Astrocyte of the cerebellum (primary cell): ENCODE data around the gene NRSN1.

ENCODE experiments used
- DNase-seq: peaks from one replicate; pipeline ENCODE4 v3.0.0-alpha.2; 2011; ENCODE audit warnings: low read depth
- H3K4me3 ChIP-seq: 2 replicates; pipeline ENCODE4 v1.5.1; 2011; ENCODE audit warnings: mild to moderate bottlenecking, low read depth, low read length, moderate library complexity
- CTCF ChIP-seq: IDR thresholded peaks from 2 replicates; pipeline ENCODE4 v1.5.1; 2012; ENCODE audit warnings: low read length, low read depth, moderate library complexity, mild to moderate bottlenecking; ENCODE audit errors: missing control alignments
- in situ Hi-C: cut with HindIII; loops from 2 replicates; pipeline ENCODE4 v1.10.0; 2017; ENCODE audit warnings: low sequenced_read_pairs

Gene NRSN1

GRCh38 chr6:24149836-24150235, 23.8 kb downstream of the NRSN1 start:
- TF ChIP-seq CTCF: no peak
- no peak overlapping the region for H3K4me3 ChIP-seq
- DNase-seq: no peak
- in situ Hi-C loops: no loop called here

- DNase-seq: no peak
- no peak for TF ChIP-seq CTCF
- H3K4me3 ChIP-seq: no peak overlapping the region
- in situ Hi-C loops: no loop called here
Observed at GRCh38 chr6:24152014-24152413, 26.0 kb downstream of the NRSN1 start.

- peak; percentile 8 for DNase-seq
- in situ Hi-C loops: no loop called here
- no peak for TF ChIP-seq CTCF
- no peak overlapping the region for H3K4me3 ChIP-seq
Observed at GRCh38 chr6:24154121-24154520, 28.1 kb downstream of the NRSN1 start.

- no peak overlapping the region for H3K4me3 ChIP-seq
- no peak for TF ChIP-seq CTCF
- in situ Hi-C loops: no loop called here
- DNase-seq: no peak
Observed at GRCh38 chr6:24157886-24158285, 31.9 kb downstream of the NRSN1 start.

GRCh38 chr6:24183584-24183983, 57.6 kb downstream of the NRSN1 start:
- TF ChIP-seq CTCF: no peak
- DNase-seq: no peak
- no peak overlapping the region for H3K4me3 ChIP-seq
- in situ Hi-C loops: no loop called here

GRCh38 chr6:24186349-24186748, 60.3 kb downstream of the NRSN1 start:
- TF ChIP-seq CTCF: no peak
- no peak for DNase-seq
- in situ Hi-C loops: no loop called here
- H3K4me3 ChIP-seq: no peak overlapping the region
